HUES48 (cell line): ENCODE measurements around the gene PRKG1.

Source experiments
- H3K27ac ChIP-seq: one replicate; pipeline ENCODE4 v1.7.0; 2013; ENCODE audit warnings: low read depth, low read length, inconsistent platforms
- H3K27me3 ChIP-seq: 2 replicates; pipeline ENCODE4 v1.6.1; 2013; ENCODE audit warnings: mild to moderate bottlenecking, low read length; ENCODE audit not compliant: control insufficient read depth, insufficient read depth
- H3K36me3 ChIP-seq: 2 replicates; pipeline ENCODE4 v1.6.1; 2013; ENCODE audit warnings: low read length; ENCODE audit not compliant: control insufficient read depth, insufficient read depth
- H3K4me1 ChIP-seq: 2 replicates; pipeline ENCODE4 v1.6.1; 2013; ENCODE audit warnings: mild to moderate bottlenecking, low read length; ENCODE audit not compliant: control insufficient read depth, insufficient read depth
- H3K4me3 ChIP-seq: 2 replicates; pipeline ENCODE4 v1.5.1; 2013; ENCODE audit warnings: mild to moderate bottlenecking, low read depth, low read length
- H3K9ac ChIP-seq: 2 replicates; pipeline ENCODE4 v1.6.1; 2013; ENCODE audit warnings: mild to moderate bottlenecking, low read depth, low read length, moderate library complexity
- H3K9me3 ChIP-seq: 2 replicates; pipeline ENCODE4 v1.6.1; 2013; ENCODE audit warnings: low read length; ENCODE audit not compliant: control insufficient read depth, insufficient read depth

PRKG1 gene

GRCh38 chr10:51300617-51301304, 226.5 kb downstream of the PRKG1 start:
- H3K27ac ChIP-seq: no peak overlapping the region

DNA sequence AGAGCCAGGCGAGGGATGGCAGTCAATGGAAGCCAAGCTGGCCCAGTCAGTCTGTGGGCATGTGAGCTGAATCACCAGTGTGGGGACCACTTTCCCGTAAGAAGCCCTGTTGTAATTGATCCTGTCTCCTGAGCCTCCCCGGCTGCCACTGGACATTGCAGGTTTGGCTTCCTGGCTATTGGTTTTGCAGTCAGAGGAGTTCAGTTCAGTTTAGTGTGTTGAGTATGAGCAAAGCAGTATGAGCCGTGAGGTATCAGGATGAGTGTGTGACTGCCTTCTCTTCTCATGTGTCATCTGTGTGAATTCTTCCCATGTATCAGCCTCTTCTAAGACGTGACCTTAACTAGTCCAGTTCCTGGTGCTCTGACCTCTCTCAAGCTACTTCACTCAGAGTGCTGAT, 227.4 kb downstream of the PRKG1 start:
- Histone ChIP-seq H3K36me3 (no peaks in the 10 kb centered on the region), H3K27ac (no peak overlapping the region), H3K9ac (no peak overlapping the region), H3K27me3 (no peaks in the 10 kb centered on the region), H3K9me3 (no peaks in the 10 kb centered on the region), H3K4me3 (no peak overlapping the region), H3K4me1 (peaks cover 10% of the 10 kb centered on the region)

More at GRCh38 chr10:51300617-51301304, 226.5 kb downstream of the PRKG1 start:
- no peak overlapping the region for H3K9ac ChIP-seq
- no peaks in the 10 kb centered on the region for H3K36me3 ChIP-seq
- H3K9me3 ChIP-seq: no peaks in the 10 kb centered on the region
- no peaks in the 10 kb centered on the region for H3K27me3 ChIP-seq
- H3K4me3 ChIP-seq: no peak overlapping the region
- H3K4me1 ChIP-seq: peaks cover 10% of the 10 kb centered on the region

- no peaks in the 10 kb centered on the region for H3K36me3 ChIP-seq
- H3K27ac ChIP-seq: no peak overlapping the region
- no peak overlapping the region for H3K4me3 ChIP-seq
- no peaks in the 10 kb centered on the region for H3K9me3 ChIP-seq
- peaks cover 10% of the 10 kb centered on the region for H3K4me1 ChIP-seq
- H3K9ac ChIP-seq: no peak overlapping the region
- H3K27me3 ChIP-seq: no peaks in the 10 kb centered on the region
These were observed 228.0 kb downstream of the PRKG1 start for GRCh38 chr10:51302316-51302715.

- H3K9me3 ChIP-seq: no peaks in the 10 kb centered on the region
- no peak overlapping the region for H3K27ac ChIP-seq
- H3K4me1 ChIP-seq: no peaks in the 10 kb centered on the region
- H3K4me3 ChIP-seq: no peak overlapping the region
- H3K9ac ChIP-seq: no peak overlapping the region
- H3K27me3 ChIP-seq: no peaks in the 10 kb centered on the region
- no peaks in the 10 kb centered on the region for H3K36me3 ChIP-seq
These were observed 233.8 kb downstream of the PRKG1 start for GRCh38 chr10:51308116-51308515.

- no peak overlapping the region for H3K27ac ChIP-seq
- H3K4me3 ChIP-seq: no peak overlapping the region
- no peak overlapping the region for H3K9ac ChIP-seq
- no peaks in the 10 kb centered on the region for H3K36me3 ChIP-seq
- H3K9me3 ChIP-seq: no peaks in the 10 kb centered on the region
- H3K4me1 ChIP-seq: no peaks in the 10 kb centered on the region
- no peaks in the 10 kb centered on the region for H3K27me3 ChIP-seq
These were observed 236.9 kb downstream of the PRKG1 start for GRCh38 chr10:51311228-51311627.

DNA sequence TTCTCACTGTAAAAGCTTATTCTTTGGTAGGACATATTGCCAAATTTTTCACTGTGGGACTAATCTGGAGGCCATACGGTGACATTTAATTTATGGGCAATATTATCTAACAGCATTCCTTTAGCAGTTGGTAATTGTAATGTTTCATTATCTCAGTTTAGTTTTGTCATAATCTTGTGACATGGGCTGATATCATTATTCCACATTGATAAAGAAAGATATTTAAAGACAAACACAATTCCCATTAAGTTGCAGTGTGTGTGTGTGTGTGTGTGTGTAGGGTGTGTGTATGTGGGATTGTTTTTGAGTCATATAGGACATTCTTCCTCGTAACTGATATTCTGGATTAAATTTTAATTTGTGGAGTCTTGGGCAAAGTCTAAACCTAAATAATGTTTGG, 238.5 kb downstream of the PRKG1 start:
- H3K27ac ChIP-seq: no peak overlapping the region
- no peak overlapping the region for H3K4me3 ChIP-seq
- no peak overlapping the region for H3K9ac ChIP-seq
- no peaks in the 10 kb centered on the region for H3K36me3 ChIP-seq
- H3K9me3 ChIP-seq: no peaks in the 10 kb centered on the region
- no peaks in the 10 kb centered on the region for H3K4me1 ChIP-seq
- no peaks in the 10 kb centered on the region for H3K27me3 ChIP-seq

DNA sequence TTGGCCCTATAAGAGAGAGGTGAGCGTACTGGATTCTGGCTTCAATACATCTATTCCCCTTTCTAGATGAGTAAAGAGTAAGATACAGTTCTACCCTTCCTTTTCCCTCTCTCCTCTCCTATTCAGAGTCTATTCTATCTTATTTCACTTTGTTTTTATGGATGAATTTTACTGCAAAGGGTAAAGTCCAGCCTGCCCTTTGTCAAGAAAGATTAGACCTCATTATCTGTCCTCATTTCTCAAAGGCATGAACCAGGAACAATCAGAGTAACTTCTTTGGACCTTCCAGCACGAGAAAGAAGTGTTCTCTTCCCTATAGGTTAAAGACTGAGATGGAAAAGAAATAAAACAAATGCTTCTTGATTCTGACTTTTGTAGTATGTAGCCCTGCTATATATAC, 239.0 kb downstream of the PRKG1 start:
- Histone ChIP-seq H3K9ac (no peak overlapping the region), H3K4me3 (no peak overlapping the region), H3K27ac (no peak overlapping the region), H3K36me3 (no peaks in the 10 kb centered on the region), H3K4me1 (no peaks in the 10 kb centered on the region), H3K9me3 (no peaks in the 10 kb centered on the region), H3K27me3 (no peaks in the 10 kb centered on the region)

GRCh38 chr10:51313773-51314478, 239.6 kb downstream of the PRKG1 start:
- Histone ChIP-seq H3K27ac (no peak overlapping the region), H3K27me3 (no peaks in the 10 kb centered on the region), H3K4me1 (no peaks in the 10 kb centered on the region), H3K36me3 (no peaks in the 10 kb centered on the region), H3K4me3 (no peak overlapping the region), H3K9ac (no peak overlapping the region), H3K9me3 (no peaks in the 10 kb centered on the region)

DNA sequence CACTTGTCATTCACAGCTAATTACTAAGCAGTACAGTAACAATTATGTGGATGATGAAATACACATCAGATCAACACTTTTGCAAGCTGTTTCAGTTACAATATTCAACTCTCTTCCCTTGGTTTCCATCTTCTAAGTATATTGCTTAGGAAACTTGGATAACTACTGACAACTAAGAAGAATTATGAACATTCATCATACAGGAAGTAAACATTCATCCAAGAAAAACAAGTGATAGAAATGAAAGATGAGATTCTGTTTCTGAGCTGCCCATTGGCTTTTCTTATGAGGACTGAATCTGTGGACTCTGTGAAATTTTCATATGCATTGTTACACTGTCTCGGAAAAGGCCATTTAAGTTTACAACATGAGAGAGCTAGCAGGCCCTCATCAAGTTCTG, 240.2 kb downstream of the PRKG1 start:
- Histone ChIP-seq H3K27ac (no peak overlapping the region), H3K9me3 (no peaks in the 10 kb centered on the region), H3K4me3 (no peak overlapping the region), H3K27me3 (no peaks in the 10 kb centered on the region), H3K4me1 (no peaks in the 10 kb centered on the region), H3K36me3 (no peaks in the 10 kb centered on the region), H3K9ac (no peak overlapping the region)

GRCh38 chr10:51318399-51319172, 244.3 kb downstream of the PRKG1 start:
- Histone ChIP-seq H3K4me3 (no peak overlapping the region), H3K9ac (no peak overlapping the region), H3K27ac (no peak overlapping the region), H3K9me3 (no peaks in the 10 kb centered on the region), H3K4me1 (no peaks in the 10 kb centered on the region), H3K36me3 (no peaks in the 10 kb centered on the region), H3K27me3 (no peaks in the 10 kb centered on the region)

DNA sequence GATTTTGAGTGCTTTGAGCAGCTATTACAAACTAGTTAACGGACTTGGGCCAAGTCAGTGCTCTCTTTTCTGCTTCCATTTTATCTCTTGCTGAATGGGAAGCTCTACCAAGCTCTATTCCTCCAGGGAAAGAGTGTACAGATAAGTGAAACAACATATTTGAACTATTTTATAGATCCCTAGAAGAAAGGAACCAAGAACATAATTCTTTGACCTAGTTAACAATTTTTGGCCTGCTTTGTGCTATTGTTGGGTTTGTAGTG, 244.8 kb downstream of the PRKG1 start:
- H3K9me3 ChIP-seq: no peaks in the 10 kb centered on the region
- H3K36me3 ChIP-seq: no peaks in the 10 kb centered on the region
- no peak overlapping the region for H3K9ac ChIP-seq
- no peaks in the 10 kb centered on the region for H3K27me3 ChIP-seq
- H3K4me3 ChIP-seq: no peak overlapping the region
- no peaks in the 10 kb centered on the region for H3K4me1 ChIP-seq
- H3K27ac ChIP-seq: no peak overlapping the region
